HCT116 (cell line): Measurements from ENCODE around the gene TNC. TPM values are rescaled to one million over a fixed set of nuclear protein-coding genes. Genes with fewer than 3 reads are reported as not detected.

Experiments
- ATAC-seq: fragments of 200-7000 bp; cut with Tn5 transposase; 2 replicates; pipeline ENCODE4 v1.9.1; 2020; ENCODE audit warnings: mild to moderate bottlenecking, moderate library complexity
- BruUV-seq: library from RNA; stranded (reverse); fragments of 400-500 nt; replicated peaks from 2 replicates; lab custom pipeline; 2021; lab: Mats Ljungman, UMichigan
- CTCF ChIA-PET: fragments of 300-600 bp; sonication (Branson Sonifier 250); formaldehyde crosslinking; loops from one replicate; lab custom pipeline; 2021; ENCODE audit warnings: antibody characterized with exemption; lab: Charles Lee
- POLR2A ChIA-PET: fragments of 300-600, 350-600 bp; sonication (Branson Sonifier 250); formaldehyde crosslinking; loops from one replicate; lab custom pipeline; 2021; ENCODE audit warnings: antibody characterized with exemption; lab: Charles Lee
- RAD21 ChIA-PET, 2 experiments: fragments of 300-600 bp; sonication (Branson Sonifier 250); formaldehyde crosslinking; loops; one replicate each; lab custom pipeline; 2023; ENCODE audit warnings: low total read pairs in 2 of 2; ENCODE audit not compliant: uncharacterized antibody in 2 of 2, unreplicated experiment in 2 of 2, low non-redundant PET in 1 of 2; lab: Charles Lee
- DNase-seq: peaks from one replicate; pipeline ENCODE4 v3.0.0-alpha.2; 2010; ENCODE audit warnings: low read depth, low spot score
- H2AFZ ChIP-seq: fragments of 200-600 bp; shearing (Covaris generic), sonication (generic); 2 replicates; pipeline ENCODE4 v1.6.1; 2017; ENCODE audit warnings: low read depth, mixed run types, mixed read lengths, antibody characterized with exemption, low read length; ENCODE audit not compliant: poor library complexity, severe bottlenecking
- H3K27ac ChIP-seq: 2 replicates; pipeline ENCODE4 v1.5.1; 2012; ENCODE audit warnings: low read depth, low read length
- H3K27me3 ChIP-seq: fragments of 200-600 bp; sonication (generic); 2 replicates; pipeline ENCODE4 v1.6.1; 2016; ENCODE audit warnings: mixed run types, low read length, mixed read lengths; ENCODE audit not compliant: insufficient read depth
- H3K36me3 ChIP-seq, 2 experiments: fragments of 200-500 bp in 1 of 2; fragments of 200-600 bp in 1 of 2; sonication (Bioruptor generic) in 1 of 2; sonication (generic) in 1 of 2; 2 replicates each; pipeline versions ENCODE4 v1.5.1 to v1.6.1; 2014 to 2016; ENCODE audit warnings: low read length in 2 of 2, inconsistent platforms in 1 of 2, mixed read lengths in 1 of 2, mixed run types in 1 of 2; ENCODE audit not compliant: insufficient read depth in 2 of 2, control insufficient read depth in 1 of 2
- H3K4me1 ChIP-seq, 2 experiments: fragments of 200-600 bp in 1 of 2; sonication (generic) in 1 of 2; 2 replicates each; pipeline versions ENCODE4 v1.5.1 to v1.6.1; 2012 to 2017; ENCODE audit warnings: low read length in 2 of 2, inconsistent platforms in 1 of 2, mild to moderate bottlenecking in 1 of 2, mixed read lengths in 1 of 2, mixed run types in 1 of 2, moderate library complexity in 1 of 2; ENCODE audit not compliant: insufficient read depth in 2 of 2, control insufficient read depth in 1 of 2
- H3K4me2 ChIP-seq: fragments of 200-600 bp; sonication (generic); 2 replicates; pipeline ENCODE4 v1.6.1; 2017; ENCODE audit warnings: mixed run types, low read length, mixed read lengths
- H3K4me3 ChIP-seq, 2 experiments: fragments of 200-600 bp in 1 of 2; sonication (generic) in 1 of 2; replicated peaks in 1 of 2; 2 replicates each; pipeline ENCODE4 v1.5.1; 2011 to 2016; ENCODE audit warnings: low read length in 2 of 2, control low read depth in 1 of 2, low read depth in 1 of 2, mild to moderate bottlenecking in 1 of 2, mixed read lengths in 1 of 2, mixed run types in 1 of 2
- H3K79me2 ChIP-seq: fragments of 200-600 bp; sonication (generic); 2 replicates; pipeline ENCODE4 v1.6.1; 2017; ENCODE audit warnings: mild to moderate bottlenecking, mixed run types, low read length, moderate library complexity, mixed read lengths; ENCODE audit not compliant: insufficient read depth
- H3K9ac ChIP-seq: fragments of 200-600 bp; sonication (generic); 2 replicates; pipeline ENCODE4 v1.6.1; 2016; ENCODE audit warnings: low read length, mixed read lengths
- H3K9me2 ChIP-seq: fragments of 200-600 bp; sonication (generic), shearing (Covaris generic); 2 replicates; pipeline ENCODE4 v1.6.1; 2017; ENCODE audit warnings: mixed run types, mild to moderate bottlenecking, moderate library complexity; ENCODE audit not compliant: insufficient read depth
- H3K9me3 ChIP-seq, 2 experiments: fragments of 200-500 bp in 1 of 2; fragments of 200-600 bp in 1 of 2; sonication (Bioruptor generic) in 1 of 2; sonication (generic) in 1 of 2; 2 replicates each; pipeline ENCODE4 v1.6.1; 2014 to 2017; ENCODE audit warnings: low read length in 2 of 2, mixed read lengths in 2 of 2, inconsistent platforms in 1 of 2, low read depth in 1 of 2, mild to moderate bottlenecking in 1 of 2, mixed run types in 1 of 2, moderate library complexity in 1 of 2; ENCODE audit not compliant: control insufficient read depth in 1 of 2, insufficient read depth in 1 of 2
- H4K20me1 ChIP-seq: fragments of 200-600 bp; sonication (generic), shearing (Covaris generic); 2 replicates; pipeline ENCODE4 v1.6.1; 2017; ENCODE audit warnings: mixed run types, mild to moderate bottlenecking, moderate library complexity; ENCODE audit not compliant: insufficient read depth
- CBX3 ChIP-seq: IDR thresholded peaks from 2 replicates; pipeline ENCODE4 v1.6.1; 2012; ENCODE audit warnings: low read depth
- CEBPB ChIP-seq: IDR thresholded peaks from 2 replicates; pipeline ENCODE4 v1.6.1; 2012; ENCODE audit warnings: low read depth
- CTCF ChIP-seq, 3 experiments: fragments of 200-600 bp in 1 of 3; sonication (generic) in 1 of 3; IDR thresholded peaks in 2 of 3; conservative IDR thresholded peaks in 1 of 3; 2 replicates each; pipeline ENCODE4 v1.5.1; 2012 to 2017; ENCODE audit warnings: low read depth in 2 of 3, low read length in 2 of 3, antibody characterized with exemption in 1 of 3, borderline replicate concordance in 1 of 3, control low read depth in 1 of 3, mild to moderate bottlenecking in 1 of 3, mixed read lengths in 1 of 3, mixed run types in 1 of 3, moderate library complexity in 1 of 3; ENCODE audit not compliant: insufficient read depth in 1 of 3
- EGR1 ChIP-seq: IDR thresholded peaks from 2 replicates; pipeline ENCODE4 v1.6.1; 2012; ENCODE audit warnings: low read depth
- ELF1 ChIP-seq: IDR thresholded peaks from 2 replicates; pipeline ENCODE4 v1.6.1; 2012; ENCODE audit warnings: low read depth, borderline replicate concordance
- EZH2 ChIP-seq: fragments of 200-600 bp; sonication (generic); IDR thresholded peaks from 2 replicates; pipeline ENCODE4 v1.6.1; 2017; ENCODE audit warnings: antibody characterized with exemption, mixed run types
- EZH2phosphoT487 ChIP-seq: fragments of 200-600 bp; IDR thresholded peaks from 2 replicates; pipeline ENCODE4 v1.6.1; 2018; ENCODE audit warnings: antibody characterized with exemption, borderline replicate concordance
- FOSL1 ChIP-seq: IDR thresholded peaks from 2 replicates; pipeline ENCODE4 v1.6.1; 2012; ENCODE audit warnings: low read depth
- JUND ChIP-seq: IDR thresholded peaks from 2 replicates; pipeline ENCODE4 v1.6.1; 2012
- MAX ChIP-seq: IDR thresholded peaks from 2 replicates; pipeline ENCODE4 v1.6.1; 2012
- POLR2A ChIP-seq: IDR thresholded peaks from 2 replicates; pipeline ENCODE4 v1.7.0; 2011; ENCODE audit warnings: borderline replicate concordance; ENCODE audit not compliant: insufficient read depth, insufficient read length; ENCODE audit errors: extremely low read depth
- POLR2AphosphoS5 ChIP-seq: IDR thresholded peaks from 2 replicates; pipeline ENCODE4 v1.6.1; 2011; ENCODE audit warnings: mild to moderate bottlenecking, low read depth, low read length, moderate library complexity
- RAD21 ChIP-seq: IDR thresholded peaks from 2 replicates; pipeline ENCODE4 v1.6.1; 2012; ENCODE audit warnings: low read depth, mild to moderate bottlenecking
- SIN3A ChIP-seq: IDR thresholded peaks from 2 replicates; pipeline ENCODE4 v1.6.1; 2012; ENCODE audit warnings: low read depth
- SRF ChIP-seq: IDR thresholded peaks from 2 replicates; pipeline ENCODE4 v1.6.1; 2012; ENCODE audit warnings: low read depth
- ZBTB33 ChIP-seq: IDR thresholded peaks from 2 replicates; pipeline ENCODE4 v1.6.1; 2011; ENCODE audit warnings: mild to moderate bottlenecking, low read length, moderate library complexity; ENCODE audit not compliant: insufficient replicate concordance; ENCODE audit errors: extremely low read depth
- ZNF274 ChIP-seq: fragments of 200-500 bp; sonication (Bioruptor generic); IDR thresholded peaks from 2 replicates; pipeline ENCODE4 v1.6.1; 2014; ENCODE audit warnings: mild to moderate bottlenecking, low read depth, low read length, inconsistent platforms
- intact Hi-C: fragments of 100-400 bp; cut with micrococcal nuclease; formaldehyde crosslinking; loops from 2 replicates; pipeline ENCODE4 v1.10.0; 2022
- total RNA-seq: library from RNA; stranded (reverse); gene quantifications from one replicate; pipeline ENCODE4 v1.2.1, GENCODE V29; 2021; ENCODE audit not compliant: unreplicated experiment

TNC gene
- total RNA-seq, 1 experiment from 2014 or later, result 0.49 TPM

GRCh38 chr9:115000217-115000639 lies 117.7 kb downstream of the TNC start:
- no peaks in the 10 kb centered on the region for H3K9me3 ChIP-seq
- RAD21 ChIA-PET, result no interaction called here
- no peak overlapping the region for H3K4me2 ChIP-seq
- no peaks in the 10 kb centered on the region for H3K9me2 ChIP-seq
- intact Hi-C loops, result no loop called here
- POLR2A ChIA-PET, result no interaction called here
- no peak for DNase-seq
- no peak overlapping the region for H3K9ac ChIP-seq
- CTCF ChIA-PET, result no interaction called here
- H2AFZ ChIP-seq, result no peak overlapping the region
- TF ChIP-seq EGR1 (no peak), SIN3A (no peak), CBX3 (no peak), EZH2phosphoT487 (no peak), FOSL1 (no peak), SRF (no peak), ZBTB33 (no peak), CEBPB (no peak), ZNF274 (no peak), JUND (no peak), MAX (no peak), ELF1 (no peak), RAD21 (no peak), POLR2A (no peak), CTCF (IDR thresholded peaks at IDR 0.05 in 2 of 3, conservative IDR thresholded peaks at IDR 0.05 in 1 of 3; ENCODE audit: borderline replicate concordance in 1 of 3, insufficient read depth in 1 of 3, low read depth in 2 of 3, low read length in 2 of 3) (no peak), EZH2 (no peak), POLR2AphosphoS5 (no peak)
- ATAC-seq, result no peak
- no peaks in the 10 kb centered on the region; the same call in 1 of the 2 replicates for H3K27me3 ChIP-seq
- H3K79me2 ChIP-seq, result no peaks in the 10 kb centered on the region
- no peak overlapping the region for H3K27ac ChIP-seq
- H3K36me3 ChIP-seq, result no peaks in the 10 kb centered on the region
- H4K20me1 ChIP-seq, result no peaks in the 10 kb centered on the region
- BruUV-seq, result no TSS peak
- H3K4me3 ChIP-seq, result no peak overlapping the region
- H3K4me1 ChIP-seq, result no peaks in the 10 kb centered on the region
